Spinal cord (tissue), 10 donors: ENCODE results near the gene LSAMP. TPM values are rescaled to one million over a fixed set of nuclear protein-coding genes. Genes with fewer than 3 reads are reported as not detected.
"Not testable (repeated sequence)": the region's sequence is repeated elsewhere in the genome, so short reads cannot be mapped to it uniquely, and the experiment has no call there.

Experiments used
- DNase-seq, 6 donors: peaks; one replicate each; pipeline versions ENCODE4 v3.0.0 to v3.0.0-alpha.2; 2013 to 2015; ENCODE audit warnings: low spot score in 6 of 6, low read depth in 4 of 6
- H3K27ac ChIP-seq: one replicate; pipeline ENCODE4 v1.5.1; 2013; ENCODE audit warnings: low read depth, low read length, control low read depth
- H3K27me3 ChIP-seq: one replicate; pipeline ENCODE4 v1.6.1; 2013; ENCODE audit warnings: low read length; ENCODE audit not compliant: control insufficient read depth, insufficient read depth
- H3K36me3 ChIP-seq: one replicate; pipeline ENCODE4 v1.6.1; 2013; ENCODE audit warnings: low read length; ENCODE audit not compliant: control insufficient read depth, insufficient read depth
- H3K4me1 ChIP-seq: one replicate; pipeline ENCODE4 v1.6.1; 2013; ENCODE audit warnings: low read length; ENCODE audit not compliant: control insufficient read depth, insufficient read depth
- H3K4me3 ChIP-seq: one replicate; pipeline ENCODE4 v1.5.1; 2013; ENCODE audit warnings: low read depth, low read length, control low read depth
- H3K9me3 ChIP-seq: one replicate; pipeline ENCODE4 v1.6.1; 2013; ENCODE audit warnings: low read length; ENCODE audit not compliant: control insufficient read depth, insufficient read depth
- WGBS: methylation state at CpG from one replicate; pipeline ENCODE4 v1.1.5; 2013; ENCODE audit warnings: missing lambda C conversion rate; ENCODE audit not compliant: insufficient coverage; 5-methylcytosine and 5-hydroxymethylcytosine counted together
- polyA plus RNA-seq, 2 donors: library from polyadenylated mRNA; unstranded; fragments of 120-200 nt; gene quantifications; one replicate each; pipeline ENCODE4 v1.2.1, GENCODE V29; 2013; ENCODE audit not compliant: insufficient read length in 2 of 2
- total RNA-seq, 2 donors: library from RNA; depleted of rRNA in 1 of 2; stranded (reverse); fragments of 120-200 nt in 1 of 2; fragments of >200 nt in 1 of 2; gene quantifications; one replicate each; pipeline versions ENCODE4 v1.2.3 to v1.2.4, GENCODE V29; 2013 to 2014
- donor health status: healthy.

The LSAMP gene
- total and polyA plus RNA-seq, 4 donors = 69.4 to 174 (median 108) TPM

- 100% methylated on average over 1 of the region's 1 CpG for WGBS
- H3K4me3 ChIP-seq = no peak overlapping the region
- no peak for DNase-seq
- H3K4me1 ChIP-seq = no peaks in the 10 kb centered on the region
- no peaks in the 10 kb centered on the region for H3K27me3 ChIP-seq
- H3K27ac ChIP-seq = no peak overlapping the region
- H3K36me3 ChIP-seq = no peaks in the 10 kb centered on the region
- H3K9me3 ChIP-seq = no peaks in the 10 kb centered on the region
These were observed 589.4 kb downstream of the LSAMP start for GRCh38 chr3:115855911-115856310.

GRCh38 chr3:115853104-115853503 is 592.2 kb downstream of the LSAMP start:
- no peak for DNase-seq
- Histone ChIP-seq H3K9me3 (no peaks in the 10 kb centered on the region), H3K4me3 (no peak overlapping the region)

GRCh38 chr3:115852278-115852677 is 593.0 kb downstream of the LSAMP start:
- no peak overlapping the region for H3K27ac ChIP-seq
- no peak overlapping the region for H3K4me3 ChIP-seq
- DNase-seq = no peak
- WGBS = 84% methylated on average over 4 of the region's 4 CpGs
- no peaks in the 10 kb centered on the region for H3K27me3 ChIP-seq
- H3K9me3 ChIP-seq = no peaks in the 10 kb centered on the region
- H3K4me1 ChIP-seq = no peaks in the 10 kb centered on the region
- no peaks in the 10 kb centered on the region for H3K36me3 ChIP-seq

More at GRCh38 chr3:115853104-115853503, 592.2 kb downstream of the LSAMP start:
- Histone ChIP-seq H3K27me3 (no peaks in the 10 kb centered on the region), H3K36me3 (no peaks in the 10 kb centered on the region), H3K27ac (no peak overlapping the region), H3K4me1 (no peaks in the 10 kb centered on the region)

GRCh38 chr3:115851571-115851970 is 593.7 kb downstream of the LSAMP start:
- Histone ChIP-seq H3K9me3 (no peaks in the 10 kb centered on the region), H3K27me3 (no peaks in the 10 kb centered on the region), H3K4me3 (no peak overlapping the region), H3K4me1 (no peaks in the 10 kb centered on the region), H3K27ac (no peak overlapping the region), H3K36me3 (no peaks in the 10 kb centered on the region)
- no peak for DNase-seq
- WGBS = 100% methylated on average over 2 of the region's 3 CpGs

- Histone ChIP-seq H3K4me1 (no peaks in the 10 kb centered on the region), H3K27ac (no peak overlapping the region), H3K4me3 (no peak overlapping the region), H3K27me3 (no peaks in the 10 kb centered on the region), H3K36me3 (no peaks in the 10 kb centered on the region), H3K9me3 (no peaks in the 10 kb centered on the region)
- no peak for DNase-seq
- 100% methylated on average over 1 of the region's 1 CpG for WGBS
These were observed 596.6 kb downstream of the LSAMP start for GRCh38 chr3:115848641-115849040.

- no peak for DNase-seq
These were observed 599.3 kb downstream of the LSAMP start for GRCh38 chr3:115845986-115846385.

GRCh38 chr3:115844729-115845128 is 600.6 kb downstream of the LSAMP start:
- WGBS = 100% methylated on average over 5 of the region's 5 CpGs
- not testable (repeated sequence) for DNase-seq, H3K4me1 ChIP-seq, H3K27ac ChIP-seq, H3K4me3 ChIP-seq, H3K27me3 ChIP-seq, H3K9me3 ChIP-seq, H3K36me3 ChIP-seq

More at GRCh38 chr3:115845986-115846385, 599.3 kb downstream of the LSAMP start:
- Histone ChIP-seq H3K36me3 (peaks cover 4% of the 10 kb centered on the region), H3K27ac (no peak overlapping the region), H3K27me3 (no peaks in the 10 kb centered on the region), H3K4me1 (no peaks in the 10 kb centered on the region), H3K9me3 (no peaks in the 10 kb centered on the region), H3K4me3 (no peak overlapping the region)
- no CpG with 5 or more reads among the region's 1 CpG for WGBS

- WGBS = no CpG with 5 or more reads among the region's 1 CpG
- Histone ChIP-seq H3K9me3 (no peaks in the 10 kb centered on the region), H3K4me1 (no peaks in the 10 kb centered on the region), H3K36me3 (peaks cover 8% of the 10 kb centered on the region), H3K27ac (no peak overlapping the region), H3K27me3 (no peaks in the 10 kb centered on the region), H3K4me3 (no peak overlapping the region)
- DNase-seq = no peak
These were observed 602.1 kb downstream of the LSAMP start for GRCh38 chr3:115843206-115843605.

- H3K4me1 ChIP-seq = no peaks in the 10 kb centered on the region
- peaks cover 10% of the 10 kb centered on the region for H3K36me3 ChIP-seq
- H3K4me3 ChIP-seq = no peak overlapping the region
- DNase-seq = no peak
- H3K9me3 ChIP-seq = no peaks in the 10 kb centered on the region
- no peak overlapping the region for H3K27ac ChIP-seq
- H3K27me3 ChIP-seq = no peaks in the 10 kb centered on the region
These were observed 606.0 kb downstream of the LSAMP start for GRCh38 chr3:115839246-115839645.

- WGBS = 81% methylated on average over 8 of the region's 8 CpGs
- no peak overlapping the region for H3K27ac ChIP-seq
- DNase-seq = no peak
These were observed 606.5 kb downstream of the LSAMP start for GRCh38 chr3:115838786-115839185.

More at GRCh38 chr3:115838786-115839185, 606.5 kb downstream of the LSAMP start:
- H3K27me3 ChIP-seq = no peaks in the 10 kb centered on the region
- peaks cover 10% of the 10 kb centered on the region for H3K36me3 ChIP-seq
- no peak overlapping the region for H3K4me3 ChIP-seq
- H3K4me1 ChIP-seq = no peaks in the 10 kb centered on the region
- H3K9me3 ChIP-seq = no peaks in the 10 kb centered on the region
